Gastrocnemius medialis (tissue), 4 donors: ENCODE results near the gene BARX1. TPM values are rescaled to one million over a fixed set of nuclear protein-coding genes. Genes with fewer than 3 reads are reported as not detected.

ENCODE experiments used
- ATAC-seq, 2 donors: fragments of 150-250 bp; one replicate each; pipeline ENCODE4 v1.9.1; 2016
- DNase-seq, 2 donors: peaks; one replicate each; pipeline ENCODE4 v3.0.0-alpha.2; 2019
- H3K27ac ChIP-seq, 4 donors: fragments of 200-600 bp; sonication (generic); 1 replicate in 1 of 4; 2 replicates in 3 of 4; pipeline ENCODE4 v1.5.1; 2016 to 2018; ENCODE audit warnings: mild to moderate bottlenecking in 2 of 4, moderate library complexity in 1 of 4
- H3K27me3 ChIP-seq, 3 donors: fragments of 200-600 bp; sonication (generic) in 2 of 3; 1 replicate in 1 of 3; 2 replicates in 2 of 3; pipeline versions ENCODE4 v1.5.1 to v1.6.0; 2016 to 2019; ENCODE audit warnings: mild to moderate bottlenecking in 1 of 3, moderate library complexity in 1 of 3
- H3K36me3 ChIP-seq, 2 donors: fragments of 200-600 bp; sonication (generic) in 1 of 2; one replicate each; pipeline ENCODE4 v1.5.1; 2017 to 2018
- H3K4me1 ChIP-seq, 2 donors: fragments of 200-600 bp; sonication (generic) in 1 of 2; one replicate each; pipeline ENCODE4 v1.5.1; 2016 to 2017; ENCODE audit warnings: mild to moderate bottlenecking in 2 of 2
- H3K4me3 ChIP-seq, 4 donors: fragments of 200-600 bp; sonication (generic) in 3 of 4; 1 replicate in 1 of 4; 2 replicates in 3 of 4; pipeline ENCODE4 v1.5.1; 2016 to 2019; ENCODE audit warnings: mild to moderate bottlenecking in 2 of 4
- H3K9me3 ChIP-seq, 3 donors: fragments of 200-600 bp; sonication (generic) in 2 of 3; 1 replicate in 1 of 3; 2 replicates in 2 of 3; pipeline ENCODE4 v1.5.1; 2016 to 2019
- CTCF ChIP-seq, 5 experiments: fragments of 450-650 bp in 3 of 5; fragments of 200-600 bp in 2 of 5; sonication (generic) in 2 of 5; IDR thresholded peaks in 4 of 5; conservative IDR thresholded peaks in 1 of 5; 1 replicate in 4 of 5; 2 replicates in 1 of 5; pipeline ENCODE4 v1.5.1; 2016 to 2019; ENCODE audit warnings: antibody characterized with exemption in 5 of 5, mild to moderate bottlenecking in 3 of 5, moderate library complexity in 3 of 5
- POLR2A ChIP-seq, 2 donors: fragments of 450-650 bp; IDR thresholded peaks; one replicate each; pipeline ENCODE4 v1.6.1; 2017; ENCODE audit warnings: antibody characterized with exemption in 2 of 2, mild to moderate bottlenecking in 2 of 2, moderate library complexity in 2 of 2
- in situ Hi-C, 4 donors: fragments of 200-750 bp; cut with MboI; loops; one replicate each; pipeline versions ENCODE4 v1.15.0 to v1.8.0; 2017; ENCODE audit warnings: low sequenced_read_pairs in 4 of 4
- intact Hi-C: fragments of 100-400 bp; cut with DNase I; formaldehyde crosslinking; loops from one replicate; pipeline ENCODE4 v1.15.1; 2023; ENCODE audit warnings: low total_unique reads
- total RNA-seq, 4 donors: library from RNA; depleted of rRNA; stranded (reverse); fragments of >200 nt; gene quantifications; one replicate each; pipeline versions ENCODE4 v1.1.0 to v1.2.3, GENCODE V29; 2016

BARX1 gene
- total RNA-seq, 4 donors from 2014 or later: not detected

DNA sequence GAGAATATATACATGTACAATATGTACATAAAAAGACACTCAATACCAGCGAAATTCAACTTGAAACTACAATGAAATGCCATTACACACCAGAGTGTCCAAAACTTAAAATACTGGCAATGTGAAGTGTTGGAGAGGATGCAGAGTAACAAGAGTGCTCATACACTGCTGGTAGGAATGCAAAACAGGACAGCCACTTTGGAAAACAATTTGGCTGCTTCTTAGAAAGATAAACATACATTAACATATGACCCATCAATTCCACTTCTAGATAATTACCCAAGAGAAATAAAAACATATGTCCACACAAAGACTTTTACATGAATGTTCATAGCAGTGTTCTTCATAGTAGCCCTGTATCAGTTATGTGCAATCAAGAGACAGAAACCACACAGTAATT, 39.4 kb upstream of the BARX1 start:
- in situ Hi-C loops (no loop called here), intact Hi-C loops (no loop called here)
- no peaks in the 10 kb centered on the region for H3K4me1 ChIP-seq
- ATAC-seq: no peak
- no peaks in the 10 kb centered on the region for H3K9me3 ChIP-seq
- no peak overlapping the region for H3K4me3 ChIP-seq
- no peak overlapping the region for H3K27ac ChIP-seq
- no peaks in the 10 kb centered on the region for H3K27me3 ChIP-seq
- no peak for DNase-seq
- TF ChIP-seq POLR2A (IDR thresholded peaks at IDR 0.05): no peak
- no peaks in the 10 kb centered on the region for H3K36me3 ChIP-seq

- Histone ChIP-seq H3K9me3 (no peaks in the 10 kb centered on the region), H3K4me1 (no peaks in the 10 kb centered on the region), H3K27me3 (no peaks in the 10 kb centered on the region), H3K27ac (no peak overlapping the region), H3K36me3 (no peaks in the 10 kb centered on the region), H3K4me3 (no peak overlapping the region)
- DNase-seq (no peak), ATAC-seq (no peak)
- in situ Hi-C loops (no loop called here), intact Hi-C loops (no loop called here)
- no peak for TF ChIP-seq POLR2A (IDR thresholded peaks at IDR 0.05)
Observed at GRCh38 chr9:93994132-93994531, 39.0 kb upstream of the BARX1 start.

DNA sequence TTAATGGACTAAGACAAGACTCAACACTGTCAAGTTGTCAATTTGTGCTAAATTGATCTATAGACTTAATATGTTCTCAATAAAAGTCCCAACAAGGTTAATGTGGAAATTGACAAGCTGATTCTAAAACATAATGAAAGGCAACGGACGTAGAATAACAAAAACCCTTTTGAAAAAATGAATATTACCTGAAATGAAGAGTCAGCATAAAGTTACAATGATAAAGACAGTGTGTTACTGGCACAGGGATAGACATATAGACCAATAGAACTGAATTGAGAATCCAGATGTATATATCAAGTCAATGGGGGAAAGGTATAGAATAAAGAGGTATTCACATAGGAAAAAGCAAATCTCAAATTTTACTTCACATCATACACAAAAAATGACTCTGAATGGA, 37.7 kb upstream of the BARX1 start:
- no peak for DNase-seq
- Histone ChIP-seq H3K4me1 (no peaks in the 10 kb centered on the region), H3K9me3 (no peaks in the 10 kb centered on the region), H3K27me3 (peaks cover 0 to under 1% (median 0%) of the 10 kb centered on the region in 3 donors), H3K36me3 (no peaks in the 10 kb centered on the region), H3K27ac (no peak overlapping the region), H3K4me3 (no peak overlapping the region)
- in situ Hi-C loops: no loop called here
- no peak for ATAC-seq
- intact Hi-C loops: no loop called here
- no peak for TF ChIP-seq POLR2A (IDR thresholded peaks at IDR 0.05)
- no peak for TF ChIP-seq CTCF (IDR thresholded peaks at IDR 0.05 in 4 of 5, conservative IDR thresholded peaks at IDR 0.05 in 1 of 5)

- in situ Hi-C loops (no loop called here), intact Hi-C loops (no loop called here)
- ATAC-seq (no peak), DNase-seq (no peak)
- TF ChIP-seq POLR2A (IDR thresholded peaks at IDR 0.05) (no peak), CTCF (IDR thresholded peaks at IDR 0.05 in 4 of 5, conservative IDR thresholded peaks at IDR 0.05 in 1 of 5) (no peak)
- no peaks in the 10 kb centered on the region for H3K4me1 ChIP-seq
- H3K9me3 ChIP-seq: no peaks in the 10 kb centered on the region
- H3K36me3 ChIP-seq: no peaks in the 10 kb centered on the region
- H3K27ac ChIP-seq: no peak overlapping the region
- H3K4me3 ChIP-seq: no peak overlapping the region
- peaks cover 0 to 6% (median 0%) of the 10 kb centered on the region in 3 donors for H3K27me3 ChIP-seq
Observed at GRCh38 chr9:93990448-93990847, 35.3 kb upstream of the BARX1 start.

- no peak for TF ChIP-seq POLR2A (IDR thresholded peaks at IDR 0.05)
- TF ChIP-seq CTCF (IDR thresholded peaks at IDR 0.05 in 4 of 5, conservative IDR thresholded peaks at IDR 0.05 in 1 of 5): no peak
- Histone ChIP-seq H3K4me3 (no peak overlapping the region), H3K36me3 (no peaks in the 10 kb centered on the region), H3K27me3 (peaks cover 0 to 10% (median 0%) of the 10 kb centered on the region in 3 donors), H3K4me1 (no peaks in the 10 kb centered on the region), H3K27ac (no peak overlapping the region), H3K9me3 (no peaks in the 10 kb centered on the region)
- in situ Hi-C loops: no loop called here
- ATAC-seq (no peak), DNase-seq (no peak)
- intact Hi-C loops: no loop called here
Observed at GRCh38 chr9:93988056-93988455, 32.9 kb upstream of the BARX1 start.

GRCh38 chr9:93984860-93985259, 29.7 kb upstream of the BARX1 start:
- Histone ChIP-seq H3K27ac (no peak overlapping the region), H3K36me3 (no peaks in the 10 kb centered on the region), H3K4me3 (no peak overlapping the region), H3K27me3 (peaks cover 0 to 10% (median 0%) of the 10 kb centered on the region in 3 donors), H3K4me1 (no peaks in the 10 kb centered on the region), H3K9me3 (no peaks in the 10 kb centered on the region)
- no peak for ATAC-seq
- intact Hi-C loops (no loop called here), in situ Hi-C loops (no loop called here)
- no peak for DNase-seq
- TF ChIP-seq POLR2A (IDR thresholded peaks at IDR 0.05) (no peak), CTCF (IDR thresholded peaks at IDR 0.05 in 4 of 5, conservative IDR thresholded peaks at IDR 0.05 in 1 of 5) (no peak)
